Measurements from ENCODE around the gene ARVCF.
A peak's percentile ranks its signal among the peaks of the same experiment; 100 is the strongest.

The ARVCF gene

GRCh38 chr22:20013382-20013871, 3.2 kb downstream of the ARVCF start:
- TF ChIP-seq CTCF (IDR thresholded peaks at IDR 0.05; ENCODE audit: low read length, missing control alignments): peak; percentile 77
- H3K4me3 ChIP-seq (replicated peaks; ENCODE audit: low read depth, low read length): no peak overlapping the region
- peak; percentile 53 for DNase-seq (ENCODE audit: low read depth)

- no peak for TF ChIP-seq CTCF (IDR thresholded peaks at IDR 0.05; ENCODE audit: low read length, missing control alignments)
- H3K4me3 ChIP-seq (replicated peaks; ENCODE audit: low read depth, low read length): no peak overlapping the region
- DNase-seq (ENCODE audit: low read depth): no peak
Measured at GRCh38 chr22:20012741-20013331, 3.8 kb downstream of the ARVCF start.

- TF ChIP-seq CTCF (IDR thresholded peaks at IDR 0.05; ENCODE audit: low read length, missing control alignments): no peak
- DNase-seq (ENCODE audit: low read depth): no peak
Measured at GRCh38 chr22:20011993-20012740, 4.5 kb downstream of the ARVCF start.

GRCh38 chr22:20011123-20011992, 5.3 kb downstream of the ARVCF start:
- no peak for TF ChIP-seq CTCF (IDR thresholded peaks at IDR 0.05; ENCODE audit: low read length, missing control alignments)
- H3K4me3 ChIP-seq (replicated peaks; ENCODE audit: low read depth, low read length): no peak overlapping the region
- no peak for DNase-seq (ENCODE audit: low read depth)

More at GRCh38 chr22:20011993-20012740, 4.5 kb downstream of the ARVCF start:
- H3K4me3 ChIP-seq (replicated peaks; ENCODE audit: low read depth, low read length): no peak overlapping the region

GRCh38 chr22:20010307-20011122, 6.1 kb downstream of the ARVCF start:
- H3K4me3 ChIP-seq (replicated peaks; ENCODE audit: low read depth, low read length): no peak overlapping the region
- no peak for TF ChIP-seq CTCF (IDR thresholded peaks at IDR 0.05; ENCODE audit: low read length, missing control alignments)
- no peak for DNase-seq (ENCODE audit: low read depth)
